Small intestine (tissue), 7 donors: ENCODE measurements around the gene FOXI1. TPM values are rescaled to one million over a fixed set of nuclear protein-coding genes. Genes with fewer than 3 reads are reported as not detected.
"Not testable (repeated sequence)": the region's sequence is repeated elsewhere in the genome, so short reads cannot be mapped to it uniquely, and the experiment has no call there.

Experiments used
- DNase-seq, 2 donors: peaks; one replicate each; pipeline versions ENCODE4 v3.0.0 to v3.0.0-alpha.2; 2013
- FAIRE-seq: peaks from 2 replicates; lab custom pipeline; 2012; peaks lifted over from hg19 to GRCh38; lab: Jason Lieb, UNC
- H3K27ac ChIP-seq, 3 donors: one replicate each; pipeline ENCODE4 v1.5.1; 2013; ENCODE audit warnings: low read length in 2 of 3, mild to moderate bottlenecking in 2 of 3, control low read depth in 1 of 3, inconsistent platforms in 1 of 3, low read depth in 1 of 3, moderate library complexity in 1 of 3
- H3K27me3 ChIP-seq, 3 donors: one replicate each; pipeline ENCODE4 v1.6.1; 2013; ENCODE audit warnings: low read length in 3 of 3, inconsistent platforms in 1 of 3; ENCODE audit not compliant: control insufficient read depth in 3 of 3, insufficient read depth in 3 of 3
- H3K36me3 ChIP-seq, 3 donors: one replicate each; pipeline ENCODE4 v1.6.1; 2013; ENCODE audit warnings: low read length in 3 of 3, inconsistent platforms in 1 of 3, low read depth in 1 of 3, mild to moderate bottlenecking in 1 of 3, moderate library complexity in 1 of 3; ENCODE audit not compliant: control insufficient read depth in 3 of 3, insufficient read depth in 2 of 3
- H3K4me1 ChIP-seq, 3 donors: one replicate each; pipeline ENCODE4 v1.6.1; 2013; ENCODE audit warnings: low read length in 2 of 3, inconsistent platforms in 1 of 3, low read depth in 1 of 3, mild to moderate bottlenecking in 1 of 3, moderate library complexity in 1 of 3; ENCODE audit not compliant: control insufficient read depth in 3 of 3, insufficient read depth in 2 of 3
- H3K4me3 ChIP-seq, 3 donors: one replicate each; pipeline ENCODE4 v1.5.1; 2013; ENCODE audit warnings: low read length in 3 of 3, control low read depth in 1 of 3, inconsistent platforms in 1 of 3, low read depth in 1 of 3, mild to moderate bottlenecking in 1 of 3, moderate library complexity in 1 of 3
- H3K9me3 ChIP-seq, 2 donors: one replicate each; pipeline ENCODE4 v1.6.1; 2013; ENCODE audit warnings: low read depth in 1 of 2, low read length in 1 of 2; ENCODE audit not compliant: control insufficient read depth in 2 of 2, insufficient read depth in 1 of 2
- WGBS, 3 donors: extraction: QIAGEN DNeasy Blood & Tissue Kit; methylation state at CpG; one replicate each; pipeline ENCODE4 v1.1.7; 2013; 5-methylcytosine and 5-hydroxymethylcytosine counted together
- polyA plus RNA-seq, 4 donors: library from polyadenylated mRNA; stranded (reverse) in 3 of 4; unstranded in 1 of 4; fragments of 200-250 nt in 3 of 4; fragments of 120-200 nt in 1 of 4; gene quantifications; one replicate each; pipeline versions ENCODE4 v1.2.1 to v1.2.3, GENCODE V29; 2013
- donor health status: healthy with polysubstance abuse.
- donor health status: control.
- donor health status: control.
- donor health status: Bipolar disorder and iron deficiency.
- donor health status: healthy.

Gene FOXI1
- polyA plus RNA-seq, 4 donors: 0.03 to 0.09 TPM; not detected in 2

- H3K27me3 ChIP-seq: no peaks in the 10 kb centered on the region
- no peaks in the 10 kb centered on the region for H3K36me3 ChIP-seq
- H3K9me3 ChIP-seq: no peaks in the 10 kb centered on the region
- H3K27ac ChIP-seq: no peak overlapping the region
- no peak overlapping the region for H3K4me3 ChIP-seq
- H3K4me1 ChIP-seq: no peaks in the 10 kb centered on the region
- FAIRE-seq (no peak), DNase-seq (no peak)
- 79 to 87% (median 83%) methylated on average over 4 of the region's 4 CpGs for WGBS, 3 donors
These were observed 32.6 kb downstream of the FOXI1 start for GRCh38 chr5:170138273-170138672.

- Histone ChIP-seq H3K36me3 (no peaks in the 10 kb centered on the region), H3K4me1 (no peaks in the 10 kb centered on the region), H3K9me3 (no peaks in the 10 kb centered on the region), H3K27me3 (no peaks in the 10 kb centered on the region), H3K27ac (no peak overlapping the region), H3K4me3 (no peak overlapping the region)
- 67 to 77% (median 70%) methylated on average over 9 of the region's 9 CpGs for WGBS, 3 donors
- DNase-seq: no peak
- FAIRE-seq: no peak
These were observed 34.2 kb downstream of the FOXI1 start for GRCh38 chr5:170139786-170140335.

GRCh38 chr5:170141196-170141595 lies 35.5 kb downstream of the FOXI1 start:
- not testable (repeated sequence) for H3K9me3 ChIP-seq, H3K27ac ChIP-seq, H3K4me3 ChIP-seq, H3K4me1 ChIP-seq, H3K36me3 ChIP-seq, FAIRE-seq, DNase-seq, H3K27me3 ChIP-seq
- 66 to 71% (median 70%) methylated on average over 7 of the region's 7 CpGs for WGBS, 3 donors

GRCh38 chr5:170141636-170142035 lies 35.9 kb downstream of the FOXI1 start:
- FAIRE-seq (no peak), DNase-seq (no peak)
- H3K4me3 ChIP-seq: no peak overlapping the region
- H3K27me3 ChIP-seq: no peaks in the 10 kb centered on the region
- H3K36me3 ChIP-seq: no peaks in the 10 kb centered on the region
- H3K27ac ChIP-seq: no peak overlapping the region
- H3K4me1 ChIP-seq: no peaks in the 10 kb centered on the region
- H3K9me3 ChIP-seq: no peaks in the 10 kb centered on the region
- WGBS, 3 donors: 85 to 88% (median 88%) methylated on average over 14 of the region's 14 CpGs

GRCh38 chr5:170142196-170142595 lies 36.5 kb downstream of the FOXI1 start:
- H3K9me3 ChIP-seq: no peaks in the 10 kb centered on the region
- H3K4me3 ChIP-seq: no peak overlapping the region
- no peaks in the 10 kb centered on the region for H3K4me1 ChIP-seq
- no peaks in the 10 kb centered on the region for H3K36me3 ChIP-seq
- DNase-seq (no peak), FAIRE-seq (no peak)
- WGBS, 3 donors: 86 to 98% (median 97%) methylated on average over 1 of the region's 1 CpG
- H3K27me3 ChIP-seq: no peaks in the 10 kb centered on the region
- no peak overlapping the region for H3K27ac ChIP-seq

GRCh38 chr5:170143091-170143490 lies 37.4 kb downstream of the FOXI1 start:
- Histone ChIP-seq H3K4me1 (no peaks in the 10 kb centered on the region), H3K4me3 (no peak overlapping the region), H3K9me3 (no peaks in the 10 kb centered on the region), H3K36me3 (no peaks in the 10 kb centered on the region), H3K27ac (no peak overlapping the region), H3K27me3 (no peaks in the 10 kb centered on the region)
- WGBS, 3 donors: 69 to 80% (median 70%) methylated on average over 7 of the region's 7 CpGs
- no peak for FAIRE-seq
- DNase-seq: no peak

- H3K27me3 ChIP-seq: no peaks in the 10 kb centered on the region
- no peaks in the 10 kb centered on the region for H3K4me1 ChIP-seq
- no peaks in the 10 kb centered on the region for H3K36me3 ChIP-seq
- 80 to 94% (median 90%) methylated on average over 2 of the region's 2 CpGs for WGBS, 3 donors
- DNase-seq (no peak), FAIRE-seq (no peak)
- no peak overlapping the region for H3K4me3 ChIP-seq
- H3K27ac ChIP-seq: no peak overlapping the region
- H3K9me3 ChIP-seq: no peaks in the 10 kb centered on the region
These were observed 38.0 kb downstream of the FOXI1 start for GRCh38 chr5:170143710-170144109.

GRCh38 chr5:170144286-170145023 lies 38.8 kb downstream of the FOXI1 start:
- H3K36me3 ChIP-seq: no peaks in the 10 kb centered on the region
- no peaks in the 10 kb centered on the region for H3K27me3 ChIP-seq
- H3K4me3 ChIP-seq: no peak overlapping the region
- no peak overlapping the region for H3K27ac ChIP-seq
- 79 to 85% (median 81%) methylated on average over 11 of the region's 11 CpGs for WGBS, 3 donors
- DNase-seq (no peak), FAIRE-seq (no peak)
- H3K4me1 ChIP-seq: no peaks in the 10 kb centered on the region
- H3K9me3 ChIP-seq: no peaks in the 10 kb centered on the region
